Activated effector memory CD4-positive, alpha-beta T cell treated with anti-CD3 and anti-CD28 coated beads, Interleukin-2, amount 50 U/mL, for 16 hours (primary cell): ENCODE data around the gene CLDN1.
A peak's percentile ranks its signal among the peaks of the same experiment; 100 is the strongest.

Experiments
- DNase-seq: peaks from one replicate; pipeline ENCODE4 v3.0.0-alpha.2; 2020

CLDN1 gene, protein sequence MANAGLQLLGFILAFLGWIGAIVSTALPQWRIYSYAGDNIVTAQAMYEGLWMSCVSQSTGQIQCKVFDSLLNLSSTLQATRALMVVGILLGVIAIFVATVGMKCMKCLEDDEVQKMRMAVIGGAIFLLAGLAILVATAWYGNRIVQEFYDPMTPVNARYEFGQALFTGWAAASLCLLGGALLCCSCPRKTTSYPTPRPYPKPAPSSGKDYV

GRCh38 chr3:190321789-190322603 lies at the start of gene CLDN1:
Gene CLDN1 (minus strand): TSS chr3:190322446. CDS start chr3:190322206, 240 bp downstream.
- peak; percentile 89 for DNase-seq

DNA sequence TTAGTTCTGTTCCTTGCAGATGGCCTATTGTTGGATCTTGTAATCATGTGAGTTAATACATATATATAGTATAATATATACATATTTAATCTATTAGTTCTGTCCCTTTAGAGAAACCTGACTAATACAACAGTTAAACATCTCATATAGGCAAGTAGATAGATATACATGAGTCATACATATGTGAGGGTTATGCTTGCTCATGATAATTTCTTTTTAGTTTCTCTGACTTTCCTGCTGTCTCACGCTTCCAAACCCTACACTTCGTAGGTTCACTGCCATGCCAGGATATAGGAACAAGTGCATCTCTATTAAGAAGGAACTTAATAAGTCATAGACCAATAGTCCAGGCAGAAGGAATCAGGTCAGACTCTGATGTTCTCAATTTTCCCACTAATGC lies 48.9 kb upstream of the CLDN1 start:
- no peak for DNase-seq

- no peak for DNase-seq
These were observed 48.1 kb upstream of the CLDN1 start for GRCh38 chr3:190370369-190370768.

GRCh38 chr3:190369668-190370295 lies 47.5 kb upstream of the CLDN1 start:
- DNase-seq = no peak

DNA sequence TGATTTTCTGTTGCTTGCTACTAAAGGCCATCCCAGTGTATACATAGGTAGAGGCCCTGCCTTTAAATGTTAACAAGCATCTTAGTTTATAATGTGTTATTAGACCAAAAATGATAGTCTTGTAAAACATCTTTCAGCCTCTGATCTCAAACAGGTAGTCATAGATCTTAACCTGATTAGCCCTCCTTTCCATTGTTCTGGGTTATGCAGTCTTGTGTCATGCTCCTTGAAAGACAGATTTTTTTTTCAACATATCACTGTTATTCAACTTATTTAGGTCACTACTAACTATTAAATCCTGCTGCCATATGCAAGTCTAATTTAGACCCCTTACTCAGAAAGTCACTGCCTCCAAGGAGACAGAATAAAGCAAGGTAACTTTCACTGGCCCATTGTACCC lies 46.6 kb upstream of the CLDN1 start:
- no peak for DNase-seq

GRCh38 chr3:190366133-190366532 lies 43.9 kb upstream of the CLDN1 start:
- no peak for DNase-seq

DNA sequence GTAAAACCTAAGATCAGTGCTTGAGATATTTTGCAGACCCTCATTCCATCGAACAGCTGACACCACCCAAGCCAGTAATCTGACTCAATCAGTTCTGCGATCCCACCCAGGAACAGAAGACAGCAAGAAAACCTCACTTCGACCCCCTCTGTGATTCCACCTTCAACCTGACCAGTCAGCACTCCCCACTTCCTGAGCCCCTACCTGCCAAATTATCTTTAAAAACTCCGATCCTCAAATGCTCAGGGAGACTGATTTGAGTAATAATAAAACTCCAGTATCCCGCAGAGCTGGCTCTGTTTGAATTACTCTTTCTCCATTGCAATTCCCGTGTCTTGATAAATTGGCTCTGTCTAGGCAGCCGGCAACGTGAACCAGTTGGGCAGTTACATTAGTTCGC lies 40.0 kb upstream of the CLDN1 start:
- no peak for DNase-seq

GRCh38 chr3:190361791-190362190 lies 39.5 kb upstream of the CLDN1 start:
- DNase-seq = no peak

GRCh38 chr3:190360228-190360627 lies 38.0 kb upstream of the CLDN1 start:
- no peak for DNase-seq

DNA sequence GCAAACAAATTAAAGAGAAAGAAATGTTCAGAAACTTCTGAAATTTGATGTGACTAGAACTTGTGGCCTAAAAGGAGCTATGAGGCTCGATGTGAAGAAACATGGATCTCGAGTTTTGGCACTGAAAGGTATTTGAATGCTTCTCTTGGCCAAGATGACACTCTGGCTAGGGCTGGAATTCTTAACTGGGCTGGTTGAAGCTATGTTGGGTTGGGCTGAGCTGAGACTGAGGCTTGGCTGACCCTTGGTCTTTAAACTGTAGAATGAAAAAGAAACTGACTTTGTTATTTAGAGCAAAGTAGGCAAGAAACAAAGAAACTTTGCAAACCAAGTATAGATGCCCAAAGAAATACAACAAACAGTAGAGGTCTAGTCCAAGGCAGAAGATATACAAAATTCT lies 37.6 kb upstream of the CLDN1 start:
- DNase-seq = no peak

GRCh38 chr3:190357468-190357867 lies 35.2 kb upstream of the CLDN1 start:
- DNase-seq = no peak

GRCh38 chr3:190356246-190356645 lies 34.0 kb upstream of the CLDN1 start:
- no peak for DNase-seq

- DNase-seq = no peak
These were observed 30.7 kb upstream of the CLDN1 start for GRCh38 chr3:190352861-190353457.

GRCh38 chr3:190346541-190346940 lies 24.3 kb upstream of the CLDN1 start:
- DNase-seq = no peak

- DNase-seq = no peak
These were observed 23.6 kb upstream of the CLDN1 start for GRCh38 chr3:190345878-190346277.

- no peak for DNase-seq
These were observed 23.0 kb upstream of the CLDN1 start for GRCh38 chr3:190345027-190345821.

- DNase-seq = no peak
These were observed 17.8 kb upstream of the CLDN1 start for GRCh38 chr3:190340071-190340470.

DNA sequence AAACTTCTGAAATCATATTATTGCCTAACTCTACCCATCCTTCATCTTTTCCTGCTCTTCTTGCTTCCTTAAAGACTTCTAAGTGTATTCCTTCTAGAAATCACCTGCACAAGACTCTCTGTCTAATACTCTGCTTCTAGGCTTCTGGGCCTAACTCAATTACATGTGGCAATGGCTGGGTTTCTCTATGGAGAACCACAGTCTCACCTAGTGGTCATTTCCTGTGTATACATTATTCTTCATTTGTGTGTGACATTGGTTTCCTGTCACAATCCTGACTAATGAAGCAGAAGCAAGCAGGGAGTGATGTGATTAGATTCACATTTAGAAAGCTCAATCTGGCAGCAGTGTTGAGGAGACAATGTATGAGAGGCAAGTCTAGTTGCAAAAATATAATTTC lies 16.9 kb upstream of the CLDN1 start:
- DNase-seq = no peak

- DNase-seq = no peak
These were observed 16.5 kb upstream of the CLDN1 start for GRCh38 chr3:190338717-190339116.

DNA sequence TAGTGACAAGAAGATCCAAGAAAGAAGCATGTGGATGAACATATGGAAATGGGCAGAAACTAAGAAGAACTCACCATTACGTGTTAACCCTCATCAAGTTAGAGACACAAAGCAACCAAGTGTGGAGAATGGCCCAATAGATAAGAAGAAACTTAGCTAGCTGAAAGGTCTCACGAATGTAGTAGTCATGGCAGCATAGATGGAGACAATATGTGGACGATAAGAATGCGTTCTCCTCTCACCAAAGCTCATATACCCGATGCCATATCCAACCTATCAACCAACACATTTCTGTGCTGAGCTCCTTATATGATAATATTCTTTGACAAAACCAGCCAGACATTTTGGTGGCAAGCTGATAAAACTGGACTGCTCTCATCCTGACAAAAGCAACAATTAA lies 15.1 kb upstream of the CLDN1 start:
- DNase-seq = no peak

GRCh38 chr3:190336516-190337189 lies 14.4 kb upstream of the CLDN1 start:
- no peak for DNase-seq

- no peak for DNase-seq
These were observed 11.7 kb upstream of the CLDN1 start for GRCh38 chr3:190333961-190334360.
